ENCODE measurements around the gene SENP5. TPM values are rescaled to one million over a fixed set of nuclear protein-coding genes. Genes with fewer than 3 reads are reported as not detected.
"Not testable (repeated sequence)": the region's sequence is repeated elsewhere in the genome, so short reads cannot be mapped to it uniquely, and the experiment has no call there.

SENP5 gene
- total RNA-seq (100 to 1,000 TPM in 1 of 5 donors, 10 to 100 TPM in 4; 37.4 to 115 (median 46.9) TPM), polyA plus RNA-seq (1 to 10 TPM; 5.2 to 5.6 (median 5.5) TPM)
- long read RNA-seq, donor 1, partial matches to known transcripts: 0 of 1 reads
- long read RNA-seq, donor 1, other reads (novel, unspliced or antisense): 0 of 1 reads
- long read RNA-seq, donor 2, full-length matches to known transcripts: 1 of 1 reads
- long read RNA-seq, donor 2, partial matches to known transcripts: 0 of 1 reads
- long read RNA-seq, donor 2, other reads (novel, unspliced or antisense): 0 of 1 reads
- long read RNA-seq, donor 3, full-length matches to known transcripts: 2 of 2 reads
- long read RNA-seq, donor 3, partial matches to known transcripts: 0 of 2 reads
- long read RNA-seq, donor 3, other reads (novel, unspliced or antisense): 0 of 2 reads
- long read RNA-seq, donor 4: 0 reads
- long read RNA-seq, donor 5, full-length matches to known transcripts: 2 of 2 reads
- long read RNA-seq, donor 5, partial matches to known transcripts: 0 of 2 reads
- long read RNA-seq, donor 5, other reads (novel, unspliced or antisense): 0 of 2 reads
- long read RNA-seq, donor 6: 0 reads
- long read RNA-seq, donor 7, partial matches to known transcripts: 0 of 1 reads
- long read RNA-seq, donor 7, other reads (novel, unspliced or antisense): 0 of 1 reads
- long read RNA-seq, donor 8, full-length matches to known transcripts: 2 of 2 reads
- long read RNA-seq, donor 8, partial matches to known transcripts: 0 of 2 reads
- long read RNA-seq, donor 8, other reads (novel, unspliced or antisense): 0 of 2 reads
- long read RNA-seq, donor 9, partial matches to known transcripts: 5 of 5 reads
- long read RNA-seq, donor 9, other reads (novel, unspliced or antisense): 0 of 5 reads
- long read RNA-seq, donor 10: 0 reads

- peak within 1 kb of the TSS; percentile 86 to 100 (median 98) for H3K4me3 ChIP-seq
- TF ChIP-seq POLR2A (IDR thresholded peaks at IDR 0.05): peak in 1 of 4 donors; percentile 89
- TF ChIP-seq CTCF (IDR thresholded peaks at IDR 0.05): no peak
- TF ChIP-seq POLR2AphosphoS5 (IDR thresholded peaks at IDR 0.05): peak; percentile 93 to 99 (median 98)
- intact Hi-C loops (cut with DNase I; ENCODE audit: low total_unique reads): no loop called here
- peak within 1 kb of the TSS; percentile 95 to 98 (median 96) for H3K27ac ChIP-seq
- H3K27me3 ChIP-seq: no peaks in the 10 kb centered on the region
- H3K36me3 ChIP-seq: peaks cover 0 to 9% (median 7%) of the 10 kb centered on the region in 4 donors
- peak; percentile 94 to 98 for DNase-seq
- H3K4me1 ChIP-seq: peaks cover 16 to 52% (median 44%) of the 10 kb centered on the region in 4 donors
- H3K9me3 ChIP-seq: peaks cover 0 to 5% (median 2%) of the 10 kb centered on the region in 4 donors
- 0 to 1% (median 1%) methylated on average over 18 to 93 of the region's 93 CpGs for WGBS, 5 donors
Observed at GRCh38 chr3:196867507-196868296, at the start of gene SENP5. SENP5 (plus strand) TSS chr3:196867920; CDS start chr3:196885182, 17,262 bp downstream.

- 92 to 96% (median 94%) methylated on average over 6 of the region's 6 CpGs for WGBS, 5 donors
- Histone ChIP-seq H3K4me3 (no peak overlapping the region), H3K27me3 (no peaks in the 10 kb centered on the region), H3K9me3 (no peaks in the 10 kb centered on the region), H3K36me3 (peaks cover 57 to 100% (median 99%) of the 10 kb centered on the region in 4 donors), H3K27ac (no peak overlapping the region), H3K4me1 (no peaks in the 10 kb centered on the region)
- no peak for DNase-seq
- TF ChIP-seq CTCF (IDR thresholded peaks at IDR 0.05) (no peak), POLR2A (IDR thresholded peaks at IDR 0.05) (no peak), POLR2AphosphoS5 (IDR thresholded peaks at IDR 0.05) (no peak), EP300 (IDR thresholded peaks at IDR 0.05) (no peak)
- intact Hi-C loops (cut with DNase I; ENCODE audit: low total_unique reads): no loop called here
Observed at GRCh38 chr3:196821806-196822355, 45.8 kb upstream of the SENP5 start.

GRCh38 chr3:196829651-196830050 is 38.1 kb upstream of the SENP5 start:
- intact Hi-C loops (cut with DNase I; ENCODE audit: low total_unique reads): loop anchor here (10.0 kb wide), 1 partner anchor 135 kb away; the partner anchor contains the start of gene PIGZ
- H3K27ac ChIP-seq, H3K27me3 ChIP-seq, H3K9me3 ChIP-seq, DNase-seq, H3K4me1 ChIP-seq, H3K4me3 ChIP-seq: not testable (repeated sequence)
- 94 to 97% (median 95%) methylated on average over 3 of the region's 3 CpGs for WGBS, 5 donors
- peaks cover 20 to 80% (median 69%) of the 10 kb centered on the region in 4 donors for H3K36me3 ChIP-seq

GRCh38 chr3:196835086-196835485 is 32.6 kb upstream of the SENP5 start:
- H3K4me1 ChIP-seq: no peaks in the 10 kb centered on the region
- 50 to 70% (median 62%) methylated on average over 8 of the region's 8 CpGs for WGBS, 5 donors
- intact Hi-C loops (cut with DNase I; ENCODE audit: low total_unique reads): loop anchor here (10.0 kb wide), 1 partner anchor 130 kb away; the partner anchor contains the start of gene PIGZ
- H3K27me3 ChIP-seq: no peaks in the 10 kb centered on the region
- no peak overlapping the region for H3K27ac ChIP-seq
- peaks cover 8 to 27% (median 18%) of the 10 kb centered on the region in 4 donors for H3K36me3 ChIP-seq
- no peaks in the 10 kb centered on the region for H3K9me3 ChIP-seq
- no peak for TF ChIP-seq EP300 (IDR thresholded peaks at IDR 0.05)
- TF ChIP-seq POLR2A (IDR thresholded peaks at IDR 0.05): no peak
- no peak for TF ChIP-seq POLR2AphosphoS5 (IDR thresholded peaks at IDR 0.05)
- no peak overlapping the region for H3K4me3 ChIP-seq
- DNase-seq: peak in 1 of 2 donors; percentile 42

GRCh38 chr3:196836626-196837025 is 31.1 kb upstream of the SENP5 start:
- 83 to 94% (median 89%) methylated on average over 1 of the region's 1 CpG for WGBS, 5 donors
- not testable (repeated sequence) for H3K4me1 ChIP-seq, DNase-seq, H3K4me3 ChIP-seq, H3K27me3 ChIP-seq, H3K27ac ChIP-seq, H3K9me3 ChIP-seq
- H3K36me3 ChIP-seq: peaks cover 0 to 12% (median 3%) of the 10 kb centered on the region in 4 donors
- intact Hi-C loops (cut with DNase I; ENCODE audit: low total_unique reads): loop anchor here (10.0 kb wide), 1 partner anchor 128 kb away; the partner anchor contains the start of gene PIGZ
